CD14-positive monocyte (primary cell): ENCODE measurements around the gene FAM149B1. TPM values are rescaled to one million over a fixed set of nuclear protein-coding genes. Genes with fewer than 3 reads are reported as not detected.

Experiments used
- DNase-seq, 3 donors: peaks; one replicate each; pipeline ENCODE4 v3.0.0-alpha.2; 2011 to 2022
- H2AFZ ChIP-seq: 2 replicates; pipeline ENCODE4 v1.6.0; 2012; ENCODE audit warnings: mild to moderate bottlenecking, low read depth, low read length, inconsistent platforms; ENCODE audit not compliant: insufficient read depth, poor library complexity, severe bottlenecking
- H3K27ac ChIP-seq, 2 donors: 1 replicate in 1 of 2; 2 replicates in 1 of 2; pipeline ENCODE4 v1.5.1; 2012 to 2013; ENCODE audit warnings: low read length in 2 of 2, control low read depth in 1 of 2, inconsistent platforms in 1 of 2, low read depth in 1 of 2, mild to moderate bottlenecking in 1 of 2
- H3K27me3 ChIP-seq, 2 donors: one replicate each; pipeline versions ENCODE4 v1.6.0 to v1.6.1; 2011 to 2013; ENCODE audit warnings: low read length in 2 of 2; ENCODE audit not compliant: control insufficient read depth in 2 of 2, insufficient read depth in 2 of 2
- H3K36me3 ChIP-seq, 2 donors: replicated peaks in 1 of 2; 1 replicate in 1 of 2; 2 replicates in 1 of 2; pipeline versions ENCODE4 v1.5.1 to v1.6.1; 2012 to 2013; ENCODE audit warnings: low read length in 2 of 2, control low read depth in 1 of 2, inconsistent platforms in 1 of 2, mild to moderate bottlenecking in 1 of 2; ENCODE audit not compliant: insufficient read depth in 2 of 2, control insufficient read depth in 1 of 2
- H3K4me1 ChIP-seq, 2 donors: 1 replicate in 1 of 2; 2 replicates in 1 of 2; pipeline versions ENCODE4 v1.5.1 to v1.6.1; 2012 to 2013; ENCODE audit warnings: low read length in 2 of 2, control low read depth in 1 of 2, inconsistent platforms in 1 of 2, mild to moderate bottlenecking in 1 of 2, moderate library complexity in 1 of 2; ENCODE audit not compliant: insufficient read depth in 2 of 2, control insufficient read depth in 1 of 2
- H3K4me2 ChIP-seq: replicated peaks from 2 replicates; pipeline ENCODE3; 2012; ENCODE audit warnings: low read length, moderate library complexity, mild to moderate bottlenecking; ENCODE audit not compliant: poor library complexity, severe bottlenecking; ENCODE audit errors: extremely low read depth
- H3K4me3 ChIP-seq, 3 experiments: fragments of 200-600 bp in 1 of 3; sonication (generic) in 1 of 3; replicated peaks in 1 of 3; 1 replicate in 2 of 3; 2 replicates in 1 of 3; pipeline ENCODE4 v1.5.1; 2011 to 2013; ENCODE audit warnings: low read length in 3 of 3, mild to moderate bottlenecking in 3 of 3, control low read depth in 2 of 3, low read depth in 2 of 3, inconsistent platforms in 1 of 3, moderate library complexity in 1 of 3
- H3K79me2 ChIP-seq: 2 replicates; pipeline ENCODE4 v1.6.0; 2012; ENCODE audit warnings: mild to moderate bottlenecking, control low read depth, inconsistent platforms, low read length, moderate library complexity; ENCODE audit not compliant: insufficient read depth
- H3K9ac ChIP-seq: 2 replicates; pipeline ENCODE4 v1.6.0; 2017; ENCODE audit warnings: low read length, mild to moderate bottlenecking; ENCODE audit not compliant: insufficient read depth, poor library complexity, severe bottlenecking
- H3K9me3 ChIP-seq, 2 donors: replicated peaks in 1 of 2; 1 replicate in 1 of 2; 2 replicates in 1 of 2; pipeline versions ENCODE4 v1.5.1 to v1.6.1; 2012 to 2013; ENCODE audit warnings: low read length in 2 of 2, control low read depth in 1 of 2; ENCODE audit not compliant: control insufficient read depth in 1 of 2, insufficient read depth in 1 of 2
- H4K20me1 ChIP-seq: 2 replicates; pipeline ENCODE4 v1.6.0; 2012; ENCODE audit warnings: mild to moderate bottlenecking, low read length, control low read depth, moderate library complexity; ENCODE audit not compliant: insufficient read depth
- H3K27ac Mint-ChIP-seq, 7 donors: one replicate each; pipeline ENCODE4 v1.8.0; 2020; ENCODE audit warnings: mild to moderate bottlenecking in 7 of 7, mixed read lengths in 7 of 7, moderate library complexity in 6 of 7, inconsistent platforms in 2 of 7
- H3K27me3 Mint-ChIP-seq, 3 donors: one replicate each; pipeline ENCODE4 v1.8.0; 2021 to 2022; ENCODE audit warnings: low read depth in 3 of 3, mild to moderate bottlenecking in 3 of 3, mixed read lengths in 3 of 3, moderate library complexity in 3 of 3, inconsistent platforms in 1 of 3
- H3K36me3 Mint-ChIP-seq, 2 donors: one replicate each; pipeline ENCODE4 v1.8.0; 2020; ENCODE audit warnings: mixed read lengths in 2 of 2, inconsistent platforms in 1 of 2, mild to moderate bottlenecking in 1 of 2
- H3K4me1 Mint-ChIP-seq: one replicate; pipeline ENCODE4 v1.8.0; 2020; ENCODE audit warnings: mild to moderate bottlenecking, mixed read lengths
- H3K4me3 Mint-ChIP-seq, 2 donors: one replicate each; pipeline ENCODE4 v1.8.0; 2020; ENCODE audit warnings: mild to moderate bottlenecking in 2 of 2, mixed read lengths in 2 of 2, moderate library complexity in 1 of 2
- H3K9me3 Mint-ChIP-seq, 7 donors: one replicate each; pipeline ENCODE4 v1.8.0; 2020 to 2022; ENCODE audit warnings: mixed read lengths in 7 of 7, mild to moderate bottlenecking in 6 of 7, moderate library complexity in 6 of 7, inconsistent platforms in 2 of 7
- WGBS: methylation state at CpG from one replicate; pipeline ENCODE4 v1.1.5; 2013; ENCODE audit warnings: missing lambda C conversion rate; ENCODE audit not compliant: insufficient coverage; 5-methylcytosine and 5-hydroxymethylcytosine counted together
- intact Hi-C, 2 donors: fragments of 100-400 bp; cut with micrococcal nuclease; formaldehyde crosslinking; loops; one replicate each; pipeline versions ENCODE4 v1.15.0 to v1.15.1; 2023
- polyA plus RNA-seq, 3 donors: library from polyadenylated mRNA; depleted of rRNA in 1 of 3; unstranded in 2 of 3; stranded (reverse) in 1 of 3; fragments of 300-500 nt in 2 of 3; fragments of >200 nt in 1 of 3; fragmentation: Illumina TruSeq in 2 of 3; gene quantifications; 1 replicate in 2 of 3; 2 replicates in 1 of 3; pipeline ENCODE4 v1.2.3, GENCODE V29; 2012 to 2021
- TF ChIP-seq, protein P1 (sequence below): fragments of 200-600 bp; IDR thresholded peaks from one replicate; pipeline ENCODE4 v1.8.0; 2022; ENCODE audit warnings: antibody characterized with exemption, mild to moderate bottlenecking

The FAM149B1 gene
- polyA plus RNA-seq, 3 donors, result 2.6 to 19.3 (median 2.6) TPM

- no peaks in the 10 kb centered on the region for H3K79me2 ChIP-seq
- intact Hi-C loops, result no loop called here
- H3K36me3 ChIP-seq, result peaks cover 38 to 66% of the 10 kb centered on the region in 2 donors
- peaks cover 0 to 3% (median 0%) of the 10 kb centered on the region in 7 donors for H3K9me3 Mint-ChIP-seq
- no peaks in the 10 kb centered on the region for H4K20me1 ChIP-seq
- no peak overlapping the region for H3K4me2 ChIP-seq
- no peak overlapping the region for H3K27ac ChIP-seq
- H3K9me3 ChIP-seq, result no peaks in the 10 kb centered on the region
- H3K27me3 Mint-ChIP-seq, result no peaks in the 10 kb centered on the region
- no peak overlapping the region for H2AFZ ChIP-seq
- peaks cover 53 to 73% of the 10 kb centered on the region in 2 donors for H3K36me3 Mint-ChIP-seq
- TF ChIP-seq, protein P1, sequence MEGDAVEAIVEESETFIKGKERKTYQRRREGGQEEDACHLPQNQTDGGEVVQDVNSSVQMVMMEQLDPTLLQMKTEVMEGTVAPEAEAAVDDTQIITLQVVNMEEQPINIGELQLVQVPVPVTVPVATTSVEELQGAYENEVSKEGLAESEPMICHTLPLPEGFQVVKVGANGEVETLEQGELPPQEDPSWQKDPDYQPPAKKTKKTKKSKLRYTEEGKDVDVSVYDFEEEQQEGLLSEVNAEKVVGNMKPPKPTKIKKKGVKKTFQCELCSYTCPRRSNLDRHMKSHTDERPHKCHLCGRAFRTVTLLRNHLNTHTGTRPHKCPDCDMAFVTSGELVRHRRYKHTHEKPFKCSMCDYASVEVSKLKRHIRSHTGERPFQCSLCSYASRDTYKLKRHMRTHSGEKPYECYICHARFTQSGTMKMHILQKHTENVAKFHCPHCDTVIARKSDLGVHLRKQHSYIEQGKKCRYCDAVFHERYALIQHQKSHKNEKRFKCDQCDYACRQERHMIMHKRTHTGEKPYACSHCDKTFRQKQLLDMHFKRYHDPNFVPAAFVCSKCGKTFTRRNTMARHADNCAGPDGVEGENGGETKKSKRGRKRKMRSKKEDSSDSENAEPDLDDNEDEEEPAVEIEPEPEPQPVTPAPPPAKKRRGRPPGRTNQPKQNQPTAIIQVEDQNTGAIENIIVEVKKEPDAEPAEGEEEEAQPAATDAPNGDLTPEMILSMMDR, result no peak
- H3K4me1 Mint-ChIP-seq, result no peaks in the 10 kb centered on the region
- 100% methylated on average over 1 of the region's 2 CpGs for WGBS
- no peak overlapping the region for H3K9ac ChIP-seq
- DNase-seq, result no peak
- no peaks in the 10 kb centered on the region for H3K4me1 ChIP-seq
- no peak overlapping the region for H3K4me3 Mint-ChIP-seq
- no peaks in the 10 kb centered on the region for H3K27me3 ChIP-seq
- H3K4me3 ChIP-seq, result no peak overlapping the region
- peak overlapping the region in 1 of 7 donors; percentile 66 for H3K27ac Mint-ChIP-seq
Observed at GRCh38 chr10:73182568-73182967, 14.6 kb downstream of the FAM149B1 start.

GRCh38 chr10:73183667-73184281 lies 15.9 kb downstream of the FAM149B1 start:
- WGBS, result no CpG with 5 or more reads among the region's 3 CpGs

More at GRCh38 chr10:73183667-73184281, 15.9 kb downstream of the FAM149B1 start:
- Histone ChIP-seq H2AFZ (no peak overlapping the region), H3K79me2 (no peaks in the 10 kb centered on the region), H3K4me3 (no peak overlapping the region), H4K20me1 (no peaks in the 10 kb centered on the region), H3K27me3 (no peaks in the 10 kb centered on the region), H3K9me3 (no peaks in the 10 kb centered on the region), H3K4me1 (no peaks in the 10 kb centered on the region), H3K9ac (no peak overlapping the region), H3K27ac (no peak overlapping the region), H3K36me3 (peaks cover 35 to 54% of the 10 kb centered on the region in 2 donors), H3K4me2 (no peak overlapping the region)
- DNase-seq, result no peak
- no peak overlapping the region for H3K27ac Mint-ChIP-seq
- H3K27me3 Mint-ChIP-seq, result no peaks in the 10 kb centered on the region
- H3K4me3 Mint-ChIP-seq, result no peak overlapping the region
- TF ChIP-seq, protein P1, result no peak
- peaks cover 3% of the 10 kb centered on the region for H3K4me1 Mint-ChIP-seq
- intact Hi-C loops, result no loop called here
- peaks cover 0 to 3% (median 0%) of the 10 kb centered on the region in 7 donors for H3K9me3 Mint-ChIP-seq
- H3K36me3 Mint-ChIP-seq, result peaks cover 50 to 63% of the 10 kb centered on the region in 2 donors
